ENCODE measurements around the gene CLCA2.

Gene CLCA2

GRCh38 chr1:86455073-86455472 lies 31.1 kb downstream of the CLCA2 start:
- DNase-seq, result no peak
- H3K27me3 Mint-ChIP-seq (ENCODE audit: low read depth, poor library complexity), result peaks cover 6% of the 10 kb centered on the region

GRCh38 chr1:86460998-86461397 lies 37.0 kb downstream of the CLCA2 start:
- TF ChIP-seq, protein P1, sequence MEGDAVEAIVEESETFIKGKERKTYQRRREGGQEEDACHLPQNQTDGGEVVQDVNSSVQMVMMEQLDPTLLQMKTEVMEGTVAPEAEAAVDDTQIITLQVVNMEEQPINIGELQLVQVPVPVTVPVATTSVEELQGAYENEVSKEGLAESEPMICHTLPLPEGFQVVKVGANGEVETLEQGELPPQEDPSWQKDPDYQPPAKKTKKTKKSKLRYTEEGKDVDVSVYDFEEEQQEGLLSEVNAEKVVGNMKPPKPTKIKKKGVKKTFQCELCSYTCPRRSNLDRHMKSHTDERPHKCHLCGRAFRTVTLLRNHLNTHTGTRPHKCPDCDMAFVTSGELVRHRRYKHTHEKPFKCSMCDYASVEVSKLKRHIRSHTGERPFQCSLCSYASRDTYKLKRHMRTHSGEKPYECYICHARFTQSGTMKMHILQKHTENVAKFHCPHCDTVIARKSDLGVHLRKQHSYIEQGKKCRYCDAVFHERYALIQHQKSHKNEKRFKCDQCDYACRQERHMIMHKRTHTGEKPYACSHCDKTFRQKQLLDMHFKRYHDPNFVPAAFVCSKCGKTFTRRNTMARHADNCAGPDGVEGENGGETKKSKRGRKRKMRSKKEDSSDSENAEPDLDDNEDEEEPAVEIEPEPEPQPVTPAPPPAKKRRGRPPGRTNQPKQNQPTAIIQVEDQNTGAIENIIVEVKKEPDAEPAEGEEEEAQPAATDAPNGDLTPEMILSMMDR (IDR thresholded peaks at IDR 0.05), result no peak
- no peaks in the 10 kb centered on the region for H3K9me3 Mint-ChIP-seq
- H3K4me3 Mint-ChIP-seq, result no peak overlapping the region
- DNase-seq, result no peak
- peaks cover 2% of the 10 kb centered on the region for H3K27me3 Mint-ChIP-seq (ENCODE audit: low read depth, poor library complexity)
- no peaks in the 10 kb centered on the region for H3K4me1 Mint-ChIP-seq
- H3K27ac Mint-ChIP-seq, result no peak overlapping the region
- H3K36me3 Mint-ChIP-seq (ENCODE audit: low read depth), result no peaks in the 10 kb centered on the region

More at GRCh38 chr1:86455073-86455472, 31.1 kb downstream of the CLCA2 start:
- H3K9me3 Mint-ChIP-seq, result no peaks in the 10 kb centered on the region
- H3K36me3 Mint-ChIP-seq (ENCODE audit: low read depth), result no peaks in the 10 kb centered on the region
- H3K4me3 Mint-ChIP-seq, result no peak overlapping the region
- TF ChIP-seq, protein P1 (IDR thresholded peaks at IDR 0.05), result no peak
- H3K27ac Mint-ChIP-seq, result no peak overlapping the region
- H3K4me1 Mint-ChIP-seq, result no peaks in the 10 kb centered on the region

DNA sequence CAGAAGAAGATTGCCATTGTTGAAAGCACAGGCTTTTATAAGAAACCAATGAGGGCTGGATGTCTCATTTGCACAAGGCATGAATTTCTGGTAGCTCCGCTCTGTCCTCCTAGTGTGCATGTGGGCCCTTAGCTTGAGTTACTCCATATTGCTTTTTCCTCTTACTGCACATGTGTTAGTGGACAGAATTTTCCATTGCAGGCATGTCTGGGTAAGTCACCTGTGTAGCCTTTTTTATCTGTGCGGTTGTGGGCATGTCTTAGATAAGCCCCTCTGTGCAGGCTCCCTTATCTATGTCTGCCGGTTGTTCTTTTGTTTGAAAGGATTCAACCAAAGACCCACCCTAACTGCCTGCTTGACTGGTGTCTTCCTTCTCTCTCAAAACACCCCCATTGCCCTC lies 37.5 kb downstream of the CLCA2 start:
- H3K36me3 Mint-ChIP-seq (ENCODE audit: low read depth), result no peaks in the 10 kb centered on the region
- no peak overlapping the region for H3K27ac Mint-ChIP-seq
- TF ChIP-seq, protein P1 (IDR thresholded peaks at IDR 0.05), result no peak
- H3K27me3 Mint-ChIP-seq (ENCODE audit: low read depth, poor library complexity), result peaks cover 2% of the 10 kb centered on the region
- no peak overlapping the region for H3K4me3 Mint-ChIP-seq
- no peak for DNase-seq
- H3K9me3 Mint-ChIP-seq, result no peaks in the 10 kb centered on the region
- no peaks in the 10 kb centered on the region for H3K4me1 Mint-ChIP-seq

GRCh38 chr1:86464819-86465218 lies 40.8 kb downstream of the CLCA2 start:
- TF ChIP-seq, protein P1 (IDR thresholded peaks at IDR 0.05), result no peak
- peak overlapping the region; percentile 34 for H3K27ac Mint-ChIP-seq
- no peaks in the 10 kb centered on the region for H3K9me3 Mint-ChIP-seq
- H3K36me3 Mint-ChIP-seq (ENCODE audit: low read depth), result no peaks in the 10 kb centered on the region
- no peak overlapping the region for H3K4me3 Mint-ChIP-seq
- no peak for DNase-seq
- no peaks in the 10 kb centered on the region for H3K4me1 Mint-ChIP-seq
- H3K27me3 Mint-ChIP-seq (ENCODE audit: low read depth, poor library complexity), result peaks cover 3% of the 10 kb centered on the region

GRCh38 chr1:86466109-86466844 lies 42.3 kb downstream of the CLCA2 start:
- DNase-seq, result no peak
- Mint-ChIP-seq H3K4me1 (no peaks in the 10 kb centered on the region), H3K9me3 (no peaks in the 10 kb centered on the region), H3K36me3 (ENCODE audit: low read depth) (no peaks in the 10 kb centered on the region), H3K27me3 (ENCODE audit: low read depth, poor library complexity) (peaks cover 3% of the 10 kb centered on the region), H3K4me3 (no peak overlapping the region), H3K27ac (no peak overlapping the region)
- TF ChIP-seq, protein P1 (IDR thresholded peaks at IDR 0.05), result no peak

DNA sequence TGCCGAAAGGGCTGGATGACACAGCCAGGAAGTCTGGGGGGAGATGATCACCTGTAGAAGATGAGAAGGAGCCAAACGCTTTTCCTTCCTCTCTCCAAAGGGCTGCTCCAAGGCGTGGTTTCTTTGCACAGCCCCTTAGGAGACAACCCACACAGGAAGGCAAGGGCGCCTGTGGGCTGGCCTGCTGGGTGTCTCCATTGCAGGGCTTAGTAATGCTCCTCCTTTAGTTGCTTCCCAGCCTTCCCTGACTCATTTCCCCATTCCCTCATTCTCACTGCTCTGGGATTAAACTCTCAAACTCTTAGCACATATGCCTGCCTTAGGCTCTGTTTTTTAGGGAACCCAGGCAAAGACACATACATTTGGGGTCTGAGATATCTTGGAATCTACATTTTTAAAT lies 43.0 kb downstream of the CLCA2 start:
- TF ChIP-seq, protein P1 (IDR thresholded peaks at IDR 0.05), result no peak

More for the DNA sequence above, 43.0 kb downstream of the CLCA2 start:
- Mint-ChIP-seq H3K36me3 (ENCODE audit: low read depth) (no peaks in the 10 kb centered on the region), H3K9me3 (no peaks in the 10 kb centered on the region), H3K4me1 (peaks cover 2% of the 10 kb centered on the region), H3K27me3 (ENCODE audit: low read depth, poor library complexity) (peaks cover 3% of the 10 kb centered on the region), H3K27ac (no peak overlapping the region), H3K4me3 (no peak overlapping the region)
- no peak for DNase-seq
